HG03045 (cell line): Measurements from ENCODE around the gene ATP5ME.

Source experiments
- ATAC-seq: cut with Tn5 transposase; IDR thresholded peaks from one replicate; pipeline ENCODE4 v1.9.1; 2021; ENCODE audit warnings: mild to moderate bottlenecking, moderate library complexity; ENCODE audit not compliant: unreplicated experiment

ATP5ME gene, protein sequence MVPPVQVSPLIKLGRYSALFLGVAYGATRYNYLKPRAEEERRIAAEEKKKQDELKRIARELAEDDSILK

GRCh38 chr4:674172-675035 lies at the start of gene ATP5ME, which contains the start of gene MYL5:
Gene ATP5ME, minus strand, starts transcription at chr4:674276. Its CDS starts 29 bp downstream, at chr4:674247.
Gene MYL5, plus strand, starts transcription at chr4:674542. Its CDS starts 3,485 bp downstream, at chr4:678027.
- peak; percentile 72 for ATAC-seq

DNA sequence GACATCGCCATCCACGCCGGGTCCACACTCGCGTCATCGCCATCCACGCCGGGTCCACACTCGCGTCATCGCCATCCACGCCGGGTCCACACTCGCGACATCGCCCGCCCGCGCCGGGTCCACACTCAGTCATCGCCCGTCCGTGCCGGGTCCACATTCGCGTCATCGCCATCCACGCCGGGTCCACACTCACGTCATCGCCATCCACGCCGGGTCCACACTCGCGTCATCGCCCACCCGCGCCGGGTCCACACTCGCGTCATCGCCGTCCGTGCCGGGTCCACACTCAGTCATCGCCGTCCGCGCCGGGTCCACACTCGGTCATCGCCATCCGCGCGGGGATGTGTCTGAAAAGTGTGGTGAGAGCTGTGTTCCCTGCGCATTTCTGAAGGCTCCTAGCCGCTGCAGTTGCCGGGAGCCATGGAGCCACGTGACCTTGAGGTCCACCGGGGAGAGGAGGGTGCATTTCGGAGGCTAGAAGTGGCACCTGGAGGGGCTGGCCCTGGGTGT lies 48.8 kb upstream of the ATP5ME start:
- ATAC-seq, result no peak

DNA sequence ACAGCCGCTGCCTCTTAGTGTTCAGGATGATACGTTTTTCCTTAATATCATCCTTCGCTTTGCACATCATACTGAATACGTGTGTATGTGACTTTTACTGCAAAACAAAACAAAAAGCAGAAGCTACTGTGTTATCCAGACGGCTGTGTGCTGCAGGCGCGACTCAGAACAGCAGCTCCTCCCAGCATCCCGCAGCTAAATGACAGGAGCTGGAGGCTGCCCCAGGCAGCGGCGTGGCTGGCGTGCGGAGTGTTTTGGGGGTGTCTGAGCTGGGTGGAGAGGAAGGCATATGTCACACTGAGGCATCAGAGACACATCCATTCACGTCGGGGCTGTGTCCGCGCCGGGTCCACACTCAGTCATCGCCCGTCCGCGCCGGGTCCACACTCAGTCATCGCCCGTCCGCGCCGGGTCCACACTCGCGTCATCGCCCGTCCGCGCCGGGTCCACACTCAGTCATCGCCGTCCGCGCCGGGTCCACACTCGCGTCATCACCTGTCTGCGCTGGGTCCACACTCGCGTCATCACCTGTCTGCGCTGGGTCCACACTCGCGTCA lies 48.2 kb upstream of the ATP5ME start:
- ATAC-seq, result no peak

DNA sequence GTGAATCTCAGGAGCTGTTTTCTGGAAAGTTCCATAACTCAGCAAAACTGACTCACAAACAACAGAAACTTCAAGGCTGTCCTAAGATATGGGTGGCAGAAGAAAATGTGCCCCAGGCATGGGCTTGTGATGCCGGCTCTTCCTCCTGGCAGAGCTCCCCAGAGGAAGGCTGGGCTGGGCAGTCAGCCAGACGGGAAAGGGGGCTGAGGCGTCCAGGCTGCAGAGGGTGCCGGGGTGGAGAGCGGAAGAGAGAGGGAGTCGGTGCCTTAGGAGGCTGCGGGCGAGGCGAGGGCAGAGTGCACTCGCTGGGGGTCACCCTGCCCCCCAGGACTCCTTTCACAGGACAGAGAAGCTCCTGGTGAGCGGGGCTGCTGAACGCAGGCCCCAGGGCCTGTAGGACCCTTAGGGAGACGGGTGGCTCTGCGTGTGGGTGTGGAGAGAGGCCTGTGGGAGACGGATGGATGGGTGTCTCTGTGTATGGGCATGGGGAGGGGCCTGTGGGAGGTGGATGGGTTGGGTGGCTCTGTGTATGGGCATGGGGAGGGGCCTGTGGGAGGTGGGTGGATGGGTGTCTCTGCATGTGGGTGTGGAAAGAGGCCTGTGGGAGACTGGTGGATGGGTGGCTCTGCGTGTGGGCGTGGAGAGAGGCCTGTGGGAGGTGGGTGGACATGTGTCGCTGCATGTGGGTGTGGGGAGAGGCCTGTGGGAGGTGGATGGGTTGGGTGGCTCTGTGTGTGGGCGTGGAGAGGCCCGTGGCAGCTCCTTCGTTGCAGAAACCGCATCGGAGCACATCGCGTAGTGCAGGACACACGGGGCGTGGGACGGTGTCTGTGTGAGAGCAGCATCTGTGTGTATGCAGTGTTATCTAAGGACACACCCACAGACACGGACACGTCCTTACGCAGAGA lies 47.4 kb upstream of the ATP5ME start:
- ATAC-seq, result no peak

DNA sequence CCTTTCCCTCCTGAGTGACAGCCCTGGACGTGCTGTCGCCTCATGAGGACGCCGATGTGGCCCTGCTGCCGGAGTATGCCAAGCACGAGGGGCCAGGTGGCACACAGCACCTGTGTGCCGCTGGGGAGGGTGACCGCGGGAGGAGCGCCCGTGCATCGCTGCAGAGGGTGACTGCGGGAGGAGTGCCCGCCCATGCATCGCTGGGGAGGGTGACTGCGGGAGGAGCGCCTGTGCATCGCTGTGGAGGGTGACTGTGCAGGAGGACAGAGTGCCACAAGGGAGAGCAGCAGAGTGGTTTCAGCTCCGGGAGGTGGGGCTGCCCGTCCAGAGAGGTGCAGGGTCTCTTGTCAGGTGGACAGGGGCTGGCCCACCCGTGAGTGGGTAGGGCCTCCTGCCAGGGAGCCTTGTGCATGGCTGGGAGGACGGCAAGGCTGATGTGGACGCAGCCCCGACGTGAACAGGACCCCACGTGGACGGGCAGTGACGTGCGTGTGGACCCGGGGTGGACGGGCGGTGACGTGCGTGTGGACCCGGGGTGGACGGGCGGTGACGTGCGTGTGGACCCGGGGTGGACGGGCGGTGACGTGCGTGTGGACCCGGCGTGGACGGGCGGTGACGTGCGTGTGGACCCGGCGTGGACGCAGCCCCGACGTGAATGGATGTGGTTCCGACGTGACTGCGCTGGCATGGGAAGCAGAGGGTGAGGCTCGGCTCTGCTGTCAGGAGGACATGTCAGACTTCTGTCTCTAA lies 46.2 kb upstream of the ATP5ME start:
- no peak for ATAC-seq

- no peak for ATAC-seq
Measured at GRCh38 chr4:718460-718859, 44.4 kb upstream of the ATP5ME start.

GRCh38 chr4:717601-718320 lies 43.7 kb upstream of the ATP5ME start:
- no peak for ATAC-seq

- ATAC-seq, result no peak
Measured at GRCh38 chr4:714087-714486, 40.0 kb upstream of the ATP5ME start.

- no peak for ATAC-seq
Measured at GRCh38 chr4:712916-713632, 39.0 kb upstream of the ATP5ME start.

GRCh38 chr4:712093-712492 lies 38.0 kb upstream of the ATP5ME start:
- no peak for ATAC-seq

DNA sequence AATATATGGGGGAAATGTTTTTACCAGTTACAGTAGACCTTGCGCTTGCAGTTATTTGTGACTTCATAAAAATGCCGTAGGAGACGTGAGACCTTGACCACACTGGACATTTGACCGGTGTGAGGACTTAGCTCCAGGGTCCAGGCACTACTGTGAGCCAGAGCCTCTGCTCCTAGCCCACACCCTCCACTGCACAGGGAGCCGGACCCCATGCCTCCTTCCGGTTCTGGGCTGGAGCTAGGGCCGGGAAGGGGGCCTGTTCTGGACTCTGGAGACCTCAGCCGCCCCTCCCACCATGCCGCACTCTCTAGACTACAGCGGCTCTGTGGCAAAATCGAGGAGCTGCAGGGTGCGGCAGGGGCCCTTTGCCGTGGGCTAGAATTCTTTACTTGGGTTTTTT lies 36.8 kb upstream of the ATP5ME start:
- ATAC-seq, result no peak

- no peak for ATAC-seq
Measured at GRCh38 chr4:710116-710515, 36.0 kb upstream of the ATP5ME start.

- ATAC-seq, result no peak
Measured at GRCh38 chr4:709348-709747, 35.3 kb upstream of the ATP5ME start.

DNA sequence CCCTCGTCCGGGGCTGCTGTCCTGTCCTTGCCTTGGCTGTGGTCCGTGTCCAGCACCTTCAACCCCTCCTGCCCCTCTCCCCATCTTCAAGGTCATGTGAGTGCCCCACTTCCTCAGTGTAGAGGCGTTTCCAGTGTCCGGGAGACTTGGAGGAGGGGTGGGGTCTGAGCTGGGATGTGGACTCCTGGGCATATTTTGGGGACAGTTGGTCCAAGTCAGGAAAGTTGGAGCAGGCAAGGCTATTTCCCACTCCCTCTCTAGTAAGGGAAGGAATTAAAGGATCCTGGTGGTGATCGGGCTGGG lies 34.5 kb upstream of the ATP5ME start:
- ATAC-seq, result no peak

DNA sequence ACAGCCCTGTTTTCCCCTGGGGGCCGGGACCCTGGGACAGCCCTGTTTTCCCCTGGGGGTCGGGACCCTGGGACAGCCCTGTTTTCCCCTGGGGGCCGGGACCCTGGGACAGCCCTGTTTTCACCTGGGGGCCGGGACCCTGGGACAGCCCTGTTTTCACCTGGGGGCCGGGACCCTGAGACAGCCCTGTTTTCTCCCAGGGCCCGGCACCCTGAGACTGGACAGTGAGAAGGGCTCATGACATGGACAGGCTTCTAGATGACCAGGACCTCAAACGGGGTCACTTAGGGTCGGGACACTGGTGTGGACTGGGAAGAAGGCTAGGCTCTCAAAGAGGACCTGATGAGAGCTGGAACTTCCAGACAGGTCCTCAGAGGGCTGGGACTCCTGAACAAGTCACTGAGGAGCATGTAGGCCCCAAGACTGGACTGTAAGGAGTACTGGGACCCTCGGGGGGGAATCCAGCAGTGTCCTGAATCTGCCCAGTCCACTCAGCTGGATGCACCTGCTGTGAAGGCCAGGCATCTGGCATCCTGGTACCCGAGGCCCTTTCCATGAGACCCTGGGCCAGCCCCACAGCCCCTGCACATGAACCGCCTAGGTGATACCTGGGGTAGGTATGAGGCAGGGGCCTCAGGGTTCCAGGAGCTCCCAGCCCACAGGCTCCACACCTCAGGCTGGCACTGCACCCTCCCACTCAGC lies 34.0 kb upstream of the ATP5ME start:
- ATAC-seq, result no peak

GRCh38 chr4:706834-707598 lies 32.9 kb upstream of the ATP5ME start:
- no peak for ATAC-seq

GRCh38 chr4:706083-706633 lies 32.1 kb upstream of the ATP5ME start:
- peak; percentile 6 for ATAC-seq
